A549 (cell line): ENCODE data around the gene KMT2C. TPM values are rescaled to one million over a fixed set of nuclear protein-coding genes. Genes with fewer than 3 reads are reported as not detected.

Experiments used
- ATAC-seq, 2 experiments: fragments of 200-7000 bp in 1 of 2; fragments of >200 bp in 1 of 2; cut with Nextera tagmentation in 1 of 2; cut with Tn5 transposase in 1 of 2; 3 replicates each; pipeline versions ENCODE4 v1.8.0 to v1.9.1; 2018 to 2020; ENCODE audit warnings: mild to moderate bottlenecking in 1 of 2, moderate library complexity in 1 of 2
- CTCF ChIA-PET: fragments of 300-600 bp; sonication (Branson Sonifier 250); formaldehyde crosslinking; extraction: SDS; loops from one replicate; lab custom pipeline; 2021; ENCODE audit warnings: antibody characterized with exemption, inconsistent platforms; lab: Yijun Ruan, JAX
- POLR2A ChIA-PET: fragments of 350-600 bp; formaldehyde crosslinking; extraction: SDS; loops from one replicate; lab custom pipeline; 2021; ENCODE audit warnings: antibody characterized with exemption, inconsistent platforms; lab: Yijun Ruan, JAX
- DNase-seq, 2 experiments: peaks; one replicate each; pipeline versions ENCODE4 v3.0.0 to v3.0.0-alpha.2; 2011 to 2016; ENCODE audit warnings: low read depth in 1 of 2, low spot score in 1 of 2
- FAIRE-seq: peaks from 2 replicates; lab custom pipeline; 2011; peaks lifted over from hg19 to GRCh38; lab: Jason Lieb, UNC
- H3K27ac ChIP-seq, 2 experiments: fragments of >200 bp; sonication (Bioruptor Twin); formaldehyde crosslinking; 3 replicates each; pipeline ENCODE4 v1.5.1; 2016 to 2017
- H3K4me1 ChIP-seq: fragments of >200 bp; sonication (Bioruptor Twin); formaldehyde crosslinking; 3 replicates; pipeline ENCODE4 v1.6.1; 2016
- H3K4me2 ChIP-seq: fragments of >200 bp; sonication (Bioruptor Twin); formaldehyde crosslinking; 3 replicates; pipeline ENCODE4 v1.6.1; 2016
- H3K4me3 ChIP-seq: fragments of >200 bp; sonication (Bioruptor Twin); formaldehyde crosslinking; 3 replicates; pipeline ENCODE4 v1.5.1; 2016
- H3K9me3 ChIP-seq: fragments of >200 bp; sonication (Bioruptor Twin); formaldehyde crosslinking; 3 replicates; pipeline ENCODE4 v1.6.1; 2016
- CBX2 ChIP-seq: fragments of 200-600 bp; sonication (generic); IDR thresholded peaks from 2 replicates; pipeline ENCODE4 v1.6.1; 2016; ENCODE audit warnings: low read depth, mild to moderate bottlenecking, borderline replicate concordance
- CBX8 ChIP-seq: fragments of 200-600 bp; sonication (generic); IDR thresholded peaks from 2 replicates; pipeline ENCODE4 v1.6.1; 2016
- CEBPB ChIP-seq, 2 experiments: fragments of >200 bp in 1 of 2; sonication (Bioruptor Twin) in 1 of 2; formaldehyde crosslinking in 1 of 2; IDR thresholded peaks; 2 replicates each; pipeline ENCODE4 v1.6.1; 2012 to 2016
- CHD4 ChIP-seq: fragments of 200-600 bp; sonication (generic); IDR thresholded peaks from 2 replicates; pipeline ENCODE4 v1.6.1; 2016; ENCODE audit warnings: antibody characterized with exemption, mild to moderate bottlenecking, borderline replicate concordance
- EHMT2 ChIP-seq: fragments of 200-600 bp; sonication (generic); IDR thresholded peaks from 2 replicates; pipeline ENCODE4 v1.6.1; 2016; ENCODE audit warnings: antibody characterized with exemption, low read depth, mild to moderate bottlenecking, moderate library complexity
- EP300 ChIP-seq, 2 experiments: fragments of >200 bp; sonication (Bioruptor Twin); formaldehyde crosslinking; IDR thresholded peaks; 2 replicates in 1 of 2; 3 replicates in 1 of 2; pipeline ENCODE4 v1.6.1; 2016 to 2017
- ESRRA ChIP-seq: fragments of 150-350 bp; IDR thresholded peaks from 2 replicates; pipeline ENCODE4 v1.6.1; 2014; ENCODE audit warnings: mild to moderate bottlenecking, low read length, borderline replicate concordance
- FOSB ChIP-seq: fragments of 250-450 bp; sonication (Bioruptor Pico); IDR thresholded peaks from 2 replicates; pipeline ENCODE4 v1.5.0; 2020; ENCODE audit warnings: mild to moderate bottlenecking, moderate library complexity
- FOSL2 ChIP-seq, 2 experiments: fragments of 450-650 bp in 1 of 2; fragments of >200 bp in 1 of 2; sonication (Bioruptor Twin) in 1 of 2; formaldehyde crosslinking; IDR thresholded peaks; 2 replicates each; pipeline versions ENCODE4 v1.5.0 to v1.6.1; 2016 to 2020; ENCODE audit warnings: mild to moderate bottlenecking in 1 of 2, moderate library complexity in 1 of 2
- HDAC2 ChIP-seq: fragments of 200-600 bp; sonication (generic); IDR thresholded peaks from 2 replicates; pipeline ENCODE4 v1.6.1; 2016
- HOXA7 ChIP-seq: fragments of 250-450 bp; sonication (Bioruptor Pico); IDR thresholded peaks from 2 replicates; pipeline ENCODE4 v1.5.0; 2020; ENCODE audit warnings: mild to moderate bottlenecking, moderate library complexity
- HOXB5 ChIP-seq: fragments of 250-450 bp; sonication (Bioruptor Pico); IDR thresholded peaks from 2 replicates; pipeline ENCODE4 v1.5.0; 2020; ENCODE audit warnings: mild to moderate bottlenecking, moderate library complexity
- KDM5A ChIP-seq: fragments of 200-600 bp; sonication (generic); IDR thresholded peaks from 2 replicates; pipeline ENCODE4 v1.6.1; 2016; ENCODE audit warnings: antibody characterized with exemption, mild to moderate bottlenecking
- MAZ ChIP-seq: fragments of 150-350 bp; IDR thresholded peaks from 2 replicates; pipeline ENCODE4 v1.6.1; 2014; ENCODE audit warnings: antibody characterized with exemption, low read depth, low read length, borderline replicate concordance
- MYC ChIP-seq: IDR thresholded peaks from 2 replicates; pipeline ENCODE4 v1.6.1; 2012; ENCODE audit warnings: mild to moderate bottlenecking, inconsistent platforms, low read length, improper control_type of control experiment, borderline replicate concordance
- POLR2A ChIP-seq: IDR thresholded peaks from 2 replicates; pipeline ENCODE4 v1.6.1; 2012; ENCODE audit warnings: mild to moderate bottlenecking, low read length
- RAD21 ChIP-seq, 2 experiments: fragments of >200 bp in 1 of 2; sonication (Bioruptor Twin) in 1 of 2; formaldehyde crosslinking in 1 of 2; IDR thresholded peaks in 1 of 2; conservative IDR thresholded peaks in 1 of 2; 2 replicates in 1 of 2; 3 replicates in 1 of 2; pipeline ENCODE4 v1.6.1; 2012 to 2018; ENCODE audit warnings: inconsistent platforms in 1 of 2
- RARB ChIP-seq: fragments of 250-450 bp; sonication (Bioruptor Pico); IDR thresholded peaks from 2 replicates; pipeline ENCODE4 v1.8.0; 2021; ENCODE audit warnings: mild to moderate bottlenecking, moderate library complexity
- RCOR1 ChIP-seq: fragments of 150-350 bp; IDR thresholded peaks from 2 replicates; pipeline ENCODE4 v1.6.1; 2014; ENCODE audit warnings: antibody characterized with exemption, low read length, low read depth
- RNF2 ChIP-seq: fragments of 200-600 bp; sonication (generic); IDR thresholded peaks from 2 replicates; pipeline ENCODE4 v1.6.1; 2016; ENCODE audit warnings: low read depth, mild to moderate bottlenecking, antibody characterized with exemption, moderate library complexity, borderline replicate concordance
- SMC3 ChIP-seq: fragments of >200 bp; sonication (Bioruptor Twin); formaldehyde crosslinking; IDR thresholded peaks from 3 replicates; pipeline ENCODE4 v1.6.1; 2018; ENCODE audit warnings: inconsistent platforms
- SREBF2 ChIP-seq: fragments of 450-650 bp; IDR thresholded peaks from 2 replicates; pipeline ENCODE4 v1.6.1; 2014; ENCODE audit warnings: mild to moderate bottlenecking, moderate library complexity
- ZNF302 ChIP-seq: fragments of 250-450 bp; sonication (Bioruptor Pico); IDR thresholded peaks from 2 replicates; pipeline ENCODE4 v1.9.0; 2021; ENCODE audit warnings: inconsistent platforms, mild to moderate bottlenecking, moderate library complexity
- WGBS: methylation state at CpG from one replicate; pipeline ENCODE4 v1.1.6; 2017; ENCODE audit errors: missing lambda C conversion rate; 5-methylcytosine and 5-hydroxymethylcytosine counted together
- polyA plus RNA-seq, 4 experiments: library from polyadenylated mRNA; depleted of rRNA in 3 of 4; stranded (reverse); fragments of >200 nt; fragmentation: RNase III in 1 of 4; extraction: RNeasy Plus Mini Kit Qiagen cat#74134 plus additional on column Dnase treatment in 1 of 4; gene quantifications; 2 replicates in 3 of 4; 3 replicates in 1 of 4; pipeline ENCODE4 v1.2.3, GENCODE V29; 2011 to 2017
- TF ChIP-seq, protein P1 (sequence below): fragments of 450-650 bp; IDR thresholded peaks from 2 replicates; pipeline ENCODE4 v1.6.1; 2014; ENCODE audit warnings: antibody characterized with exemption
- TF ChIP-seq, protein P2 (sequence below): IDR thresholded peaks from 2 replicates; pipeline ENCODE4 v1.6.1; 2012; ENCODE audit warnings: low read depth, borderline replicate concordance
- TF ChIP-seq, protein P3 (sequence below): fragments of 200-600 bp; sonication (generic); IDR thresholded peaks from 2 replicates; pipeline ENCODE4 v1.6.1; 2016; ENCODE audit warnings: antibody characterized with exemption, mild to moderate bottlenecking, moderate library complexity
- TF ChIP-seq, protein P4 (sequence below): fragments of 150-350 bp; IDR thresholded peaks from 2 replicates; pipeline ENCODE4 v1.6.1; 2014; ENCODE audit warnings: low read depth, mild to moderate bottlenecking, low read length
- TF ChIP-seq, protein P5 (sequence below): fragments of >200 bp; sonication (Bioruptor Twin); formaldehyde crosslinking; IDR thresholded peaks from 2 replicates; pipeline ENCODE4 v1.6.1; 2016
- TF ChIP-seq, protein P6 (sequence below): fragments of >200 bp; sonication (Bioruptor Twin); formaldehyde crosslinking; IDR thresholded peaks from 3 replicates; pipeline ENCODE4 v1.5.1; 2016

Gene KMT2C
- polyA plus RNA-seq, 2 of the 4 experiments (the other 2 are of a cell fraction), result 4.2 to 13.1 TPM

DNA sequence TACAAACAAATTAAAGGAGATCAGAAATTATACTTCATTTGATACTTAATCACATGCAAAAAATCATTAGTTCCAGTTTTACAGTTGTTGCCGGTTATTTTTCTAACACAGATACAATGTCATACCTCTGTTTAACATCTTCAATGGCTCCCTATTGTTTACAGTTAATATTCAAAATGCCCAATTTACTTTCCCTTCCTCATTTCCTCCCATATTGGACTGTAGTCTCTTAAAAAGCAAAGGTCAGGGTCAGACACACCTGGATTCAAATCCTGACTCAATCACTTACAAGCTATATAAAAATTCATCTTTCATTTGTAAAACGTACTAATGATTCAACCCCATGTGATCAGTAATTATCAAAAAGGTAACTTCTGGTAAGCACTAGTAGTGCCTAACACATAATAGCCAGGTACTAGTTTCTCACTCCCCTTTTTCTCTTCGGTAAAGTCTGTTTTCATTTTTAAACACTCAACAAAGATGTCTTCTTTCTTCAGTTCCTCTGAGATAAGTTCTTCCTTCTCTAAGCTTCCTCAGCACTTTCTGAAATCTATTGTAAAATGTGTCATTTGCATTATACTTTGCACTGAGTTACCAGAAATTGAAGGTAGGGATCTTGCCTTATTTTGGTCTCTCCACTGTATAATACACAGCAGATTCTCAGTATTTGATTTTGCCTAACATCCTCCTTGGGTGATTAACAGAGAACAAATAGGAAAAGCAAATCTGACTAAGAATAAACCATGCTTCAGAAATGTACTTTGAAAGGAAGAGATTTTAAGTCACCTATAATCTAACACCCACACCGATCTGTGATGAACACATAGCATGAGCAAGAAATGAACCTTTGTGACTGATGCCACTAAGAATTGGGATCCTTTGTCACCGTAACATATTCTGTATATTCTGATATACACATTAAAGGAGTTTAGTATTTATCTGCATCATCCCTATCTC is 16.1 kb downstream of the KMT2C start:
- ATAC-seq, result no peak
- CTCF ChIA-PET, result no interaction called here
- peaks cover 18% of the 10 kb centered on the region; the same call in 1 of the 3 replicates for H3K9me3 ChIP-seq
- TF ChIP-seq FOSL2 (IDR thresholded peaks at IDR 0.05) (no peak), FOSL2 (CRISPR knock-in tag; IDR thresholded peaks at IDR 0.05) (no peak), SMC3 (no peak), ZNF302 (CRISPR knock-in tag) (no peak), HDAC2 (no peak), ESRRA (no peak), RARB (CRISPR knock-in tag) (no peak), RNF2 (no peak), FOSB (CRISPR knock-in tag) (no peak), HOXB5 (CRISPR knock-in tag) (no peak), MYC (no peak), RAD21 (conservative IDR thresholded peaks at IDR 0.05 in 1 of 2, IDR thresholded peaks at IDR 0.05 in 1 of 2) (no peak), POLR2A (no peak)
- TF ChIP-seq, protein P1, sequence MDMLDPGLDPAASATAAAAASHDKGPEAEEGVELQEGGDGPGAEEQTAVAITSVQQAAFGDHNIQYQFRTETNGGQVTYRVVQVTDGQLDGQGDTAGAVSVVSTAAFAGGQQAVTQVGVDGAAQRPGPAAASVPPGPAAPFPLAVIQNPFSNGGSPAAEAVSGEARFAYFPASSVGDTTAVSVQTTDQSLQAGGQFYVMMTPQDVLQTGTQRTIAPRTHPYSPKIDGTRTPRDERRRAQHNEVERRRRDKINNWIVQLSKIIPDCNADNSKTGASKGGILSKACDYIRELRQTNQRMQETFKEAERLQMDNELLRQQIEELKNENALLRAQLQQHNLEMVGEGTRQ, result no peak
- TF ChIP-seq, protein P2, sequence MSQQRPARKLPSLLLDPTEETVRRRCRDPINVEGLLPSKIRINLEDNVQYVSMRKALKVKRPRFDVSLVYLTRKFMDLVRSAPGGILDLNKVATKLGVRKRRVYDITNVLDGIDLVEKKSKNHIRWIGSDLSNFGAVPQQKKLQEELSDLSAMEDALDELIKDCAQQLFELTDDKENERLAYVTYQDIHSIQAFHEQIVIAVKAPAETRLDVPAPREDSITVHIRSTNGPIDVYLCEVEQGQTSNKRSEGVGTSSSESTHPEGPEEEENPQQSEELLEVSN, result no peak
- no peak overlapping the region for H3K27ac ChIP-seq
- no peak for DNase-seq
- H3K4me3 ChIP-seq, result no peak overlapping the region
- H3K4me2 ChIP-seq, result no peak overlapping the region
- WGBS, result 88% methylated on average over 5 of the region's 5 CpGs
- POLR2A ChIA-PET, result no interaction called here
- no peak for FAIRE-seq
- H3K4me1 ChIP-seq, result no peaks in the 10 kb centered on the region

DNA sequence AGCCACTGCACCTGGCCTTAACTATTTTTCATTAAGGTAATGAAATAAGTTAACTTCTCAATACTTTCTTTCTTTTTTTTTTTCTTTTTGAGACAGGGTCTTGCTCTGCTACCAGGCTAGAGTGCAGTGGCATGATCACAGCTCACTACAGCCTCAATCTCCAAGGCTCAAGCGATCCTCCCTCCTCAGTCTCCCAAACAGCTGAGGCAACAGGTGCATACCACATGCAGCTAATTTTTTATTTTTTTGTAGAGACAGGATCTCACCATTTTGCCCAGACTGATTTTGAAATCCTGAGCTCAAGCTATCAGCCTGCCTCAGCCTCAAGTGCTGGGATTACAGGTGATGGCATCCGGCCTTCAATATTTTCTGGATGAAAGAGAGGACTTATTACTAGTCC is 21.0 kb downstream of the KMT2C start:
- FAIRE-seq, result no peak
- POLR2A ChIA-PET, result no interaction called here
- CTCF ChIA-PET, result interaction anchor here (1.9 kb wide), 1 partner anchor 20 kb away, joined by 5 read pairs; no protein-coding TSS in a partner anchor
- no peak overlapping the region for H3K4me3 ChIP-seq
- no peak overlapping the region for H3K4me2 ChIP-seq
- H3K9me3 ChIP-seq, result no peaks in the 10 kb centered on the region
- WGBS, result 73% methylated on average over 2 of the region's 2 CpGs
- no peaks in the 10 kb centered on the region for H3K4me1 ChIP-seq
- no peak for DNase-seq
- H3K27ac ChIP-seq, result no peak overlapping the region
- no peak for ATAC-seq
- TF ChIP-seq CBX8 (no peak), CBX2 (no peak), RARB (CRISPR knock-in tag) (no peak), EHMT2 (no peak), CHD4 (no peak), KDM5A (no peak), CEBPB (IDR thresholded peaks at IDR 0.05) (no peak), HOXA7 (CRISPR knock-in tag) (no peak), MAZ (no peak), SMC3 (no peak), SREBF2 (no peak), RCOR1 (no peak), EP300 (IDR thresholded peaks at IDR 0.05) (no peak)
- TF ChIP-seq, protein P3, sequence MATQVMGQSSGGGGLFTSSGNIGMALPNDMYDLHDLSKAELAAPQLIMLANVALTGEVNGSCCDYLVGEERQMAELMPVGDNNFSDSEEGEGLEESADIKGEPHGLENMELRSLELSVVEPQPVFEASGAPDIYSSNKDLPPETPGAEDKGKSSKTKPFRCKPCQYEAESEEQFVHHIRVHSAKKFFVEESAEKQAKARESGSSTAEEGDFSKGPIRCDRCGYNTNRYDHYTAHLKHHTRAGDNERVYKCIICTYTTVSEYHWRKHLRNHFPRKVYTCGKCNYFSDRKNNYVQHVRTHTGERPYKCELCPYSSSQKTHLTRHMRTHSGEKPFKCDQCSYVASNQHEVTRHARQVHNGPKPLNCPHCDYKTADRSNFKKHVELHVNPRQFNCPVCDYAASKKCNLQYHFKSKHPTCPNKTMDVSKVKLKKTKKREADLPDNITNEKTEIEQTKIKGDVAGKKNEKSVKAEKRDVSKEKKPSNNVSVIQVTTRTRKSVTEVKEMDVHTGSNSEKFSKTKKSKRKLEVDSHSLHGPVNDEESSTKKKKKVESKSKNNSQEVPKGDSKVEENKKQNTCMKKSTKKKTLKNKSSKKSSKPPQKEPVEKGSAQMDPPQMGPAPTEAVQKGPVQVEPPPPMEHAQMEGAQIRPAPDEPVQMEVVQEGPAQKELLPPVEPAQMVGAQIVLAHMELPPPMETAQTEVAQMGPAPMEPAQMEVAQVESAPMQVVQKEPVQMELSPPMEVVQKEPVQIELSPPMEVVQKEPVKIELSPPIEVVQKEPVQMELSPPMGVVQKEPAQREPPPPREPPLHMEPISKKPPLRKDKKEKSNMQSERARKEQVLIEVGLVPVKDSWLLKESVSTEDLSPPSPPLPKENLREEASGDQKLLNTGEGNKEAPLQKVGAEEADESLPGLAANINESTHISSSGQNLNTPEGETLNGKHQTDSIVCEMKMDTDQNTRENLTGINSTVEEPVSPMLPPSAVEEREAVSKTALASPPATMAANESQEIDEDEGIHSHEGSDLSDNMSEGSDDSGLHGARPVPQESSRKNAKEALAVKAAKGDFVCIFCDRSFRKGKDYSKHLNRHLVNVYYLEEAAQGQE, result no peak
- TF ChIP-seq, protein P4, sequence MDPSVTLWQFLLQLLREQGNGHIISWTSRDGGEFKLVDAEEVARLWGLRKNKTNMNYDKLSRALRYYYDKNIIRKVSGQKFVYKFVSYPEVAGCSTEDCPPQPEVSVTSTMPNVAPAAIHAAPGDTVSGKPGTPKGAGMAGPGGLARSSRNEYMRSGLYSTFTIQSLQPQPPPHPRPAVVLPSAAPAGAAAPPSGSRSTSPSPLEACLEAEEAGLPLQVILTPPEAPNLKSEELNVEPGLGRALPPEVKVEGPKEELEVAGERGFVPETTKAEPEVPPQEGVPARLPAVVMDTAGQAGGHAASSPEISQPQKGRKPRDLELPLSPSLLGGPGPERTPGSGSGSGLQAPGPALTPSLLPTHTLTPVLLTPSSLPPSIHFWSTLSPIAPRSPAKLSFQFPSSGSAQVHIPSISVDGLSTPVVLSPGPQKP, result no peak
- TF ChIP-seq, protein P5, sequence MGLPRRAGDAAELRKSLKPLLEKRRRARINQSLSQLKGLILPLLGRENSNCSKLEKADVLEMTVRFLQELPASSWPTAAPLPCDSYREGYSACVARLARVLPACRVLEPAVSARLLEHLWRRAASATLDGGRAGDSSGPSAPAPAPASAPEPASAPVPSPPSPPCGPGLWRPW, result no peak
- TF ChIP-seq, protein P6, sequence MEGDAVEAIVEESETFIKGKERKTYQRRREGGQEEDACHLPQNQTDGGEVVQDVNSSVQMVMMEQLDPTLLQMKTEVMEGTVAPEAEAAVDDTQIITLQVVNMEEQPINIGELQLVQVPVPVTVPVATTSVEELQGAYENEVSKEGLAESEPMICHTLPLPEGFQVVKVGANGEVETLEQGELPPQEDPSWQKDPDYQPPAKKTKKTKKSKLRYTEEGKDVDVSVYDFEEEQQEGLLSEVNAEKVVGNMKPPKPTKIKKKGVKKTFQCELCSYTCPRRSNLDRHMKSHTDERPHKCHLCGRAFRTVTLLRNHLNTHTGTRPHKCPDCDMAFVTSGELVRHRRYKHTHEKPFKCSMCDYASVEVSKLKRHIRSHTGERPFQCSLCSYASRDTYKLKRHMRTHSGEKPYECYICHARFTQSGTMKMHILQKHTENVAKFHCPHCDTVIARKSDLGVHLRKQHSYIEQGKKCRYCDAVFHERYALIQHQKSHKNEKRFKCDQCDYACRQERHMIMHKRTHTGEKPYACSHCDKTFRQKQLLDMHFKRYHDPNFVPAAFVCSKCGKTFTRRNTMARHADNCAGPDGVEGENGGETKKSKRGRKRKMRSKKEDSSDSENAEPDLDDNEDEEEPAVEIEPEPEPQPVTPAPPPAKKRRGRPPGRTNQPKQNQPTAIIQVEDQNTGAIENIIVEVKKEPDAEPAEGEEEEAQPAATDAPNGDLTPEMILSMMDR, result no peak
